ENCODE results near the gene KLHL26.

DNA sequence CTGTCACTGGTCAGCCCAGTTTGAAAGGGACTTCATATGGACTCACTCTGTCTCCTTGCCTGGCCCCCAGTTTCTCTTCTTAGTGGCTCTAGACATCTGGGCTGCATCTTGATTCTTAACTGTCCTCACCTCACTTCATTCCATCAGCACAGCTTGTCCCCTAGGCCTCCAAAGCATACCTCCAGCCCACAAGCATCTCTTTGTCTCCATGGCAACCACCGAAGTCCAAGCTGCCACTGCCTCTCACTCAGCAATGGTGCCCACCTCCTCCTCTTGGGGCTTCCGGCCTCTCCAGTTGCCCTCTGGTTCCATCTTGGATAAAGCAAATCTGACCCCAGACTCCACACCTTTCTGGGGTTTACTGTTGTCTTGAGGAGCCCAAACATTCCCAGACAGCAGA is 9.9 kb upstream of the KLHL26 start:
- TF ChIP-seq, protein P1, sequence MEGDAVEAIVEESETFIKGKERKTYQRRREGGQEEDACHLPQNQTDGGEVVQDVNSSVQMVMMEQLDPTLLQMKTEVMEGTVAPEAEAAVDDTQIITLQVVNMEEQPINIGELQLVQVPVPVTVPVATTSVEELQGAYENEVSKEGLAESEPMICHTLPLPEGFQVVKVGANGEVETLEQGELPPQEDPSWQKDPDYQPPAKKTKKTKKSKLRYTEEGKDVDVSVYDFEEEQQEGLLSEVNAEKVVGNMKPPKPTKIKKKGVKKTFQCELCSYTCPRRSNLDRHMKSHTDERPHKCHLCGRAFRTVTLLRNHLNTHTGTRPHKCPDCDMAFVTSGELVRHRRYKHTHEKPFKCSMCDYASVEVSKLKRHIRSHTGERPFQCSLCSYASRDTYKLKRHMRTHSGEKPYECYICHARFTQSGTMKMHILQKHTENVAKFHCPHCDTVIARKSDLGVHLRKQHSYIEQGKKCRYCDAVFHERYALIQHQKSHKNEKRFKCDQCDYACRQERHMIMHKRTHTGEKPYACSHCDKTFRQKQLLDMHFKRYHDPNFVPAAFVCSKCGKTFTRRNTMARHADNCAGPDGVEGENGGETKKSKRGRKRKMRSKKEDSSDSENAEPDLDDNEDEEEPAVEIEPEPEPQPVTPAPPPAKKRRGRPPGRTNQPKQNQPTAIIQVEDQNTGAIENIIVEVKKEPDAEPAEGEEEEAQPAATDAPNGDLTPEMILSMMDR (IDR thresholded peaks at IDR 0.05) = no peak
- TF ChIP-seq POLR2AphosphoS5 (IDR thresholded peaks at IDR 0.05; ENCODE audit: insufficient read depth in 1 of 2, low read depth in 1 of 2) (no peak), POLR2A (IDR thresholded peaks at IDR 0.05) (no peak)

Measured in vagina (tissue), 2 donors.